ENCODE data around the gene GTSE1.

GRCh38 chr22:46358766-46359165, 62.1 kb downstream of the GTSE1 start:
- no peak for TF ChIP-seq YY1 (IDR thresholded peaks at IDR 0.05; ENCODE audit: low read depth)
- no peak for TF ChIP-seq REST (IDR thresholded peaks at IDR 0.05; ENCODE audit: low read depth, low read length)
- no peak for TF ChIP-seq RXRA (IDR thresholded peaks at IDR 0.05; ENCODE audit: borderline replicate concordance, low read depth)
- no peak for TF ChIP-seq CTCF (IDR thresholded peaks at IDR 0.05)
- TF ChIP-seq POLR2AphosphoS5 (IDR thresholded peaks at IDR 0.05; ENCODE audit: low read depth, low read length): no peak
- TF ChIP-seq RAD21 (IDR thresholded peaks at IDR 0.05; ENCODE audit: low read length): no peak
- TF ChIP-seq MAX (IDR thresholded peaks at IDR 0.05; ENCODE audit: low read depth): no peak
- TF ChIP-seq USF1 (IDR thresholded peaks at IDR 0.05; ENCODE audit: borderline replicate concordance, low read depth): no peak
